Chondrocyte (in vitro differentiated cells): ENCODE data around the gene PHACTR1. TPM values are rescaled to one million over a fixed set of nuclear protein-coding genes. Genes with fewer than 3 reads are reported as not detected.

Source experiments
- DNase-seq: peaks from one replicate; pipeline ENCODE4 v3.0.0; 2021; ENCODE audit warnings: mixed read lengths, low spot score
- H3K27ac Mint-ChIP-seq: one replicate; pipeline ENCODE4 v1.8.0; 2021; ENCODE audit warnings: mild to moderate bottlenecking, moderate library complexity, mixed read lengths; ENCODE audit not compliant: unreplicated experiment
- H3K27me3 Mint-ChIP-seq: 2 replicates; pipeline ENCODE4 v1.8.0; 2021; ENCODE audit warnings: low read depth, mixed read lengths
- H3K36me3 Mint-ChIP-seq: 2 replicates; pipeline ENCODE4 v1.8.0; 2021; ENCODE audit warnings: low read depth, mixed read lengths
- H3K4me1 Mint-ChIP-seq: 2 replicates; pipeline ENCODE4 v1.8.0; 2021; ENCODE audit warnings: low read depth, mild to moderate bottlenecking, mixed read lengths
- H3K4me3 Mint-ChIP-seq: one replicate; pipeline ENCODE4 v1.8.0; 2021; ENCODE audit warnings: mild to moderate bottlenecking, moderate library complexity, mixed read lengths; ENCODE audit not compliant: unreplicated experiment
- H3K9me3 Mint-ChIP-seq: 2 replicates; pipeline ENCODE4 v1.8.0; 2021; ENCODE audit warnings: low read depth, mixed read lengths
- total RNA-seq: library from RNA; stranded (reverse); gene quantifications from 3 replicates; pipeline ENCODE4 v1.2.1, GENCODE V29; 2021
- TF ChIP-seq, protein P1 (sequence below): fragments of 200-600 bp; sonication (generic); IDR thresholded peaks from 2 replicates; pipeline ENCODE4 v1.5.0; 2021; ENCODE audit warnings: antibody characterized with exemption, mild to moderate bottlenecking, moderate library complexity

PHACTR1 gene
- total RNA-seq, 1 donor from 2014 or later, result 2.1 TPM

- H3K9me3 Mint-ChIP-seq, result no peaks in the 10 kb centered on the region
- no peak overlapping the region for H3K4me3 Mint-ChIP-seq
- no peaks in the 10 kb centered on the region for H3K4me1 Mint-ChIP-seq
- TF ChIP-seq, protein P1, sequence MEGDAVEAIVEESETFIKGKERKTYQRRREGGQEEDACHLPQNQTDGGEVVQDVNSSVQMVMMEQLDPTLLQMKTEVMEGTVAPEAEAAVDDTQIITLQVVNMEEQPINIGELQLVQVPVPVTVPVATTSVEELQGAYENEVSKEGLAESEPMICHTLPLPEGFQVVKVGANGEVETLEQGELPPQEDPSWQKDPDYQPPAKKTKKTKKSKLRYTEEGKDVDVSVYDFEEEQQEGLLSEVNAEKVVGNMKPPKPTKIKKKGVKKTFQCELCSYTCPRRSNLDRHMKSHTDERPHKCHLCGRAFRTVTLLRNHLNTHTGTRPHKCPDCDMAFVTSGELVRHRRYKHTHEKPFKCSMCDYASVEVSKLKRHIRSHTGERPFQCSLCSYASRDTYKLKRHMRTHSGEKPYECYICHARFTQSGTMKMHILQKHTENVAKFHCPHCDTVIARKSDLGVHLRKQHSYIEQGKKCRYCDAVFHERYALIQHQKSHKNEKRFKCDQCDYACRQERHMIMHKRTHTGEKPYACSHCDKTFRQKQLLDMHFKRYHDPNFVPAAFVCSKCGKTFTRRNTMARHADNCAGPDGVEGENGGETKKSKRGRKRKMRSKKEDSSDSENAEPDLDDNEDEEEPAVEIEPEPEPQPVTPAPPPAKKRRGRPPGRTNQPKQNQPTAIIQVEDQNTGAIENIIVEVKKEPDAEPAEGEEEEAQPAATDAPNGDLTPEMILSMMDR, result no peak
- no peak overlapping the region for H3K27ac Mint-ChIP-seq
- peaks cover 3% of the 10 kb centered on the region for H3K27me3 Mint-ChIP-seq
- no peak for DNase-seq
- H3K36me3 Mint-ChIP-seq, result no peaks in the 10 kb centered on the region
Measured at GRCh38 chr6:13065581-13065980, 349.0 kb downstream of the PHACTR1 start.

DNA sequence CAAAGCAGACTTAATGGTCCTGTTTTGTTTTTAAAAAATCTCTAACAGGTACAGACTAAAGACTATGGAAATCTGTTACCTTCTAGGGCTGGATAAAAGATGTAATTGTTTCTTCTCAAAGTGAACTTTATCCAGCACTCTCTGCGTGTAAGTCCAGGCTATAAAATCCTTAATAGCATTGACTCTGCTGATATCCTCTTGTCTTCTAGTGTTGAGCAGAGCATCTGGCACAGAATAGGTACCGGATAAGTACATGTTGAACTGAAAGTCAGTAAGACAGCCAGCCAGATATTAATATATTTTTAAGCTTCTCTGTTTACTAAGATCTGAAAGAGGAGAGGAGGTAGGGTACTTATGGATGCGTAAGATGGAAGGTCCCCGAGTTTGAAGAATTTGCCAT is 349.5 kb downstream of the PHACTR1 start:
- H3K36me3 Mint-ChIP-seq, result no peaks in the 10 kb centered on the region
- H3K27ac Mint-ChIP-seq, result no peak overlapping the region
- peaks cover 3% of the 10 kb centered on the region for H3K27me3 Mint-ChIP-seq
- H3K9me3 Mint-ChIP-seq, result no peaks in the 10 kb centered on the region
- DNase-seq, result no peak
- H3K4me3 Mint-ChIP-seq, result no peak overlapping the region
- TF ChIP-seq, protein P1, result no peak
- no peaks in the 10 kb centered on the region for H3K4me1 Mint-ChIP-seq

GRCh38 chr6:13066820-13067219 is 350.3 kb downstream of the PHACTR1 start:
- H3K36me3 Mint-ChIP-seq, result no peaks in the 10 kb centered on the region
- no peaks in the 10 kb centered on the region for H3K9me3 Mint-ChIP-seq
- TF ChIP-seq, protein P1, result no peak
- H3K27ac Mint-ChIP-seq, result no peak overlapping the region
- H3K4me3 Mint-ChIP-seq, result no peak overlapping the region
- DNase-seq, result no peak
- H3K27me3 Mint-ChIP-seq, result peaks cover 3% of the 10 kb centered on the region
- peaks cover under 1% of the 10 kb centered on the region for H3K4me1 Mint-ChIP-seq

GRCh38 chr6:13068586-13069210 is 352.1 kb downstream of the PHACTR1 start:
- Mint-ChIP-seq H3K27ac (no peak overlapping the region), H3K9me3 (no peaks in the 10 kb centered on the region), H3K36me3 (no peaks in the 10 kb centered on the region), H3K27me3 (peaks cover 3% of the 10 kb centered on the region), H3K4me3 (no peak overlapping the region), H3K4me1 (peaks cover 12% of the 10 kb centered on the region)
- DNase-seq, result no peak
- TF ChIP-seq, protein P1, result no peak

DNA sequence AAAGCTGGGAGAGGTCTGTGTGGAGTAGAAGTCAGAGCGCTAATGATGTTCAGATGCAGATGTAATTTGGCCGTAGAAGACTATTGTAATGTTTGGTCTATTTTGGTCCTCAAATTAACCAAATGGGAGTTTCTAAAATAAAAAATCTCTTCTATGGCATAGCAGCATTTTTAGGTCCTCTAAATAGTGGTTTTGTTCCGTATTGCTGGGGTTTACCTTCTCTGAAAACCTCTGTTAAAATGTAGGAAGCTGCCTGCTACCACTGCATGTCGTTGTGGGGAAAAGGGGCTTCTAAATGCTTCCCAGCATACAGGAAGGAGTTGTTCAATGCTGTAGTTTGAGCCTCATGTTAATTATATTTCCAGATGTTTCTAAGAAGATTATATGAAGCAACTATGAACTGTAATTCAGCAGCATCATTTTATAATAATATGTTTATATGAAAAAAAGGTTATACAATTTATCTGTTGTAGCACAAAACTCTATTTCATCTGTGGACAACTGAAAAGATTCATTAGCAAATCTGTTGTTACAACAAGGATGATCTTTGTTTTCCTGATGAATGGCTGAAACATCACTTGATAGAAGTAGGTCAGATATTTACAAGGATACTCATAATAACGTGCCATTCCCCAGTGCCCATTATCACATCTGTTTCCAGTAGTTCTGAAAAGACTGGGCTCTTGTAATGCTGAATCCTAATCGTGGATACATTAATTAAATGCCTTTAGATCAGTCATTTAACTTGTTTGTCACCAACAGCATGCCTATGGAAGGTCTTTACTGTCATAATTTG is 355.2 kb downstream of the PHACTR1 start:
- Mint-ChIP-seq H3K27me3 (peaks cover 3% of the 10 kb centered on the region), H3K27ac (no peak overlapping the region), H3K36me3 (no peaks in the 10 kb centered on the region), H3K9me3 (no peaks in the 10 kb centered on the region), H3K4me1 (peaks cover 15% of the 10 kb centered on the region), H3K4me3 (no peak overlapping the region)
- DNase-seq, result no peak
- TF ChIP-seq, protein P1, result no peak
